Measurements from ENCODE around the gene PKP3. TPM values are rescaled to one million over a fixed set of nuclear protein-coding genes. Genes with fewer than 3 reads are reported as not detected.

PKP3 gene
- total RNA-seq, 4 donors from 2014 or later = 0.55 to 1.3 TPM; not detected in 2

- intact Hi-C loops (cut with DNase I; ENCODE audit: low total_unique reads) (no loop called here), in situ Hi-C loops (cut with MboI; ENCODE audit: low sequenced_read_pairs in 4 of 4) (no loop called here)
- H3K36me3 ChIP-seq = no peaks in the 10 kb centered on the region
- peaks cover 4 to 47% (median 12%) of the 10 kb centered on the region in 3 donors for H3K27me3 ChIP-seq
- no peak overlapping the region for H3K4me3 ChIP-seq
- DNase-seq (no peak), ATAC-seq (no peak)
- H3K27ac ChIP-seq = no peak overlapping the region
- H3K9me3 ChIP-seq = no peaks in the 10 kb centered on the region
- no peak for TF ChIP-seq POLR2A (IDR thresholded peaks at IDR 0.05)
- TF ChIP-seq, protein P1, sequence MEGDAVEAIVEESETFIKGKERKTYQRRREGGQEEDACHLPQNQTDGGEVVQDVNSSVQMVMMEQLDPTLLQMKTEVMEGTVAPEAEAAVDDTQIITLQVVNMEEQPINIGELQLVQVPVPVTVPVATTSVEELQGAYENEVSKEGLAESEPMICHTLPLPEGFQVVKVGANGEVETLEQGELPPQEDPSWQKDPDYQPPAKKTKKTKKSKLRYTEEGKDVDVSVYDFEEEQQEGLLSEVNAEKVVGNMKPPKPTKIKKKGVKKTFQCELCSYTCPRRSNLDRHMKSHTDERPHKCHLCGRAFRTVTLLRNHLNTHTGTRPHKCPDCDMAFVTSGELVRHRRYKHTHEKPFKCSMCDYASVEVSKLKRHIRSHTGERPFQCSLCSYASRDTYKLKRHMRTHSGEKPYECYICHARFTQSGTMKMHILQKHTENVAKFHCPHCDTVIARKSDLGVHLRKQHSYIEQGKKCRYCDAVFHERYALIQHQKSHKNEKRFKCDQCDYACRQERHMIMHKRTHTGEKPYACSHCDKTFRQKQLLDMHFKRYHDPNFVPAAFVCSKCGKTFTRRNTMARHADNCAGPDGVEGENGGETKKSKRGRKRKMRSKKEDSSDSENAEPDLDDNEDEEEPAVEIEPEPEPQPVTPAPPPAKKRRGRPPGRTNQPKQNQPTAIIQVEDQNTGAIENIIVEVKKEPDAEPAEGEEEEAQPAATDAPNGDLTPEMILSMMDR (IDR thresholded peaks at IDR 0.05 in 4 of 5, conservative IDR thresholded peaks at IDR 0.05 in 1 of 5) = no peak
- peaks cover 0 to 10% of the 10 kb centered on the region in 2 donors for H3K4me1 ChIP-seq
Observed at GRCh38 chr11:403021-403760, 9.2 kb downstream of the PKP3 start.

- no peak for DNase-seq
- ATAC-seq = no peak
- H3K27me3 ChIP-seq = peaks cover 4 to 45% (median 13%) of the 10 kb centered on the region in 3 donors
- no peak overlapping the region for H3K4me3 ChIP-seq
- H3K36me3 ChIP-seq = no peaks in the 10 kb centered on the region
- no peaks in the 10 kb centered on the region for H3K9me3 ChIP-seq
- H3K27ac ChIP-seq = no peak overlapping the region
- in situ Hi-C loops (cut with MboI; ENCODE audit: low sequenced_read_pairs in 4 of 4) (no loop called here), intact Hi-C loops (cut with DNase I; ENCODE audit: low total_unique reads) (no loop called here)
- peaks cover 0 to 10% of the 10 kb centered on the region in 2 donors for H3K4me1 ChIP-seq
- TF ChIP-seq, protein P1 (IDR thresholded peaks at IDR 0.05 in 4 of 5, conservative IDR thresholded peaks at IDR 0.05 in 1 of 5) = no peak
- no peak for TF ChIP-seq POLR2A (IDR thresholded peaks at IDR 0.05)
Observed at GRCh38 chr11:403761-404431, 9.9 kb downstream of the PKP3 start.

DNA sequence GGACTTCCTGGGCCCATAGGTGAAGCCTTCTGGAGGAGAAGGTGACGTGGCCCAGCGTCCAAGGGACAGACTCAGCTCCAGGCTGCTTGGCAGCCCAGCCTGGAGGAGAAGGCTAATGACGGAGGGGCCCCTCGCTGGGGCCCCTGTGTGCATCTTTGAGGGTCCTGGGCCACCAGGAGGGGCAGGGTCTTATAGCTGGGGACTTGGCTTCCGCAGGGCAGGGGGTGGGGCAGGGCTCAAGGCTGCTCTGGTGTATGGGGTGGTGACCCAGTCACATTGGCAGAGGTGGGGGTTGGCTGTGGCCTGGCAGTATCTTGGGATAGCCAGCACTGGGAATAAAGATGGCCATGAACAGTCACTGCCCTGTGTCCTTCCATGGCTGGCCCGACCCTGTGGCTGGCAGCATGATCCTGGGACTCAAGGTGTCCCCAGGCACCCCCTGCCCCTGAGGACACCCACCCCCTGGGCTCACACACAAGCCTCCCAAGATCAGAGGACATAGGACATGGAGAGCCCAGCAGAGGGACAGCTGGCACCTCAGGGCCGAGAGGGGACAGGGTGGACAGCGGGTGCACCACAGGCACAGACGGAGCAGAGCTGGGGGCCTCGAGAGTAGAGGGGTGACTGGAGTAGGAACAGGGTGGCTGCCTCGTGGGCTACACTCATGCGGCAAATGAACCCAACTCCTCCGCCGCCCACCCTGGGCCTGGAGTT, 10.7 kb downstream of the PKP3 start:
- DNase-seq (no peak), ATAC-seq (no peak)
- no peaks in the 10 kb centered on the region for H3K36me3 ChIP-seq
- peaks cover 4 to 46% (median 10%) of the 10 kb centered on the region in 3 donors for H3K27me3 ChIP-seq
- TF ChIP-seq, protein P1 (IDR thresholded peaks at IDR 0.05 in 4 of 5, conservative IDR thresholded peaks at IDR 0.05 in 1 of 5) = no peak
- TF ChIP-seq POLR2A (IDR thresholded peaks at IDR 0.05) = no peak
- H3K4me3 ChIP-seq = no peak overlapping the region
- peaks cover 0 to 10% of the 10 kb centered on the region in 2 donors for H3K4me1 ChIP-seq
- in situ Hi-C loops (cut with MboI; ENCODE audit: low sequenced_read_pairs in 4 of 4) = no loop called here
- H3K27ac ChIP-seq = no peak overlapping the region
- intact Hi-C loops (cut with DNase I; ENCODE audit: low total_unique reads) = loop anchor here (5.0 kb wide), 1 partner anchor 103 kb away; the partner anchor contains the start of gene RNH1
- no peaks in the 10 kb centered on the region for H3K9me3 ChIP-seq

DNA sequence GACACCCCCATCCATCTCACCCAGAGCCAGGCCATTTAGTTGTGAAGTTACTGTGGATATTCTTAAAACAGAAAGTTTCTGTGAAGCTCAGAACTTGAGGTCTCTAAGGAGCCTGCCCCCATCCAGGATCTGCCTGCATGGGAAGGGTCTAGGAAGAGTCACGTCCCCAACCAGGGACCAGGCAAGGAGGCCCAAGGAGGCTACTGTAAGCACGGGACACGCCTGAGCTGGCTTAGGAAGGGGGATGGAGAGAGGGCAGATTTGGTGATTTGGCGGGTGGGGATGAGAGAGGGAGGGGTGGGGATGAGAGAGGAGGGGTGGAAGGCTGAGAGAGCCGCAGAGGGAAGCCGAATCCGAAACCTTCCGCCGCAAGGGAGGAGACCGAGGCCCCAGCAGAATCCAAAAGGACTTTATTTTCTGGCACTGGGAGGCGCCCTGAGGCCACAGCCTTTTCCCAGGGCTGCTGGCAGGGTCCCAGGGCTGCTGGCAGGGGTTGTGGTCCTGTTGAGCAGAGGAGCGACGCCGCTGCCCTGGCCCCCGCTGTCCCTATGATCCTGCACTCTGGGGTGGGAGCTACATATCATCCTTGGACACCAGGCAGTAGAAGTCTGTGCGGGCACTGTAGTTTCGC, 11.4 kb downstream of the PKP3 start:
- intact Hi-C loops (cut with DNase I; ENCODE audit: low total_unique reads) = loop anchor here (5.0 kb wide), 1 partner anchor 102 kb away; the partner anchor contains the start of gene RNH1
- H3K4me3 ChIP-seq = no peak overlapping the region
- H3K27ac ChIP-seq = no peak overlapping the region
- in situ Hi-C loops (cut with MboI; ENCODE audit: low sequenced_read_pairs in 4 of 4) = no loop called here
- peaks cover 0 to 10% of the 10 kb centered on the region in 2 donors for H3K4me1 ChIP-seq
- no peak for ATAC-seq
- H3K36me3 ChIP-seq = no peaks in the 10 kb centered on the region
- no peaks in the 10 kb centered on the region for H3K9me3 ChIP-seq
- no peak for DNase-seq
- TF ChIP-seq POLR2A (IDR thresholded peaks at IDR 0.05) = no peak
- TF ChIP-seq, protein P1 (IDR thresholded peaks at IDR 0.05 in 4 of 5, conservative IDR thresholded peaks at IDR 0.05 in 1 of 5) = no peak
- H3K27me3 ChIP-seq = peaks cover 3 to 41% (median 4%) of the 10 kb centered on the region in 3 donors
